ENCODE measurements around the gene GAS2.

Gene GAS2

GRCh38 chr11:22728600-22729389, 62.4 kb downstream of the GAS2 start:
- no peak for DNase-seq

DNA sequence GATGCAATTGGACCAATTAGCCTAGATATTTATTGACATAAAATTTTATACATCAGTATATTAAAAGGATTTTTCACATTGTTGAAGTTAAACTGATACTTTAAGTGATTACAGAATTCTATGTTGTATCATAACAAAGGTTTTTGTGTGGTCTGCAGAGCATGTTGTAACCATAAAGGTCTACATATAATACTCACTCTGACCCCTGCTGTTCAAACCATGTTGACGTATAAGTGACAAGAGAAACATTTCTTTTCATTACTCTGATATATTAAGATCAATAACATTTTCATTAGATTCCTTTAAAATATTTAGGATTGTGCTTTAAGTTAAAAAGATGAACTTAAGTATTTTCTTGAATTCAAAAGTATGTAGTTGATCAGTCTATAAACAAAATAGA, 63.9 kb downstream of the GAS2 start:
- no peak for DNase-seq

DNA sequence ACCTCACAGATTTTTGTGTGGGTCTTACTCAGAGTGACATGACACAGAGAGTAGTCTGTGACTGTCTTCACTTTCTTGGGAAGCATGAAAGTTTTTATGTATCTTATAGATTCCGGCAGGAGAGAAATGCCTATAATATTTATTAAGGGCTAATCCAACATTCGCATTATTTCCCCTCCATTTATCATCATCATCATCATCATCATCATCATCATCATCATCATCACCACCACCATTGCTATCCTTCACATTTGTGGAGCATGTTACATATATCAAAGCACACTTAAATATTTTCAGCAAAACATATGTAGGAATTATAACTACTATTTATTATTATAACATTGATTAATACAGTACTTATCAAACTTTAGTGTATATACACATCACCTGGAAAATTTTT, 66.2 kb downstream of the GAS2 start:
- no peak for DNase-seq

DNA sequence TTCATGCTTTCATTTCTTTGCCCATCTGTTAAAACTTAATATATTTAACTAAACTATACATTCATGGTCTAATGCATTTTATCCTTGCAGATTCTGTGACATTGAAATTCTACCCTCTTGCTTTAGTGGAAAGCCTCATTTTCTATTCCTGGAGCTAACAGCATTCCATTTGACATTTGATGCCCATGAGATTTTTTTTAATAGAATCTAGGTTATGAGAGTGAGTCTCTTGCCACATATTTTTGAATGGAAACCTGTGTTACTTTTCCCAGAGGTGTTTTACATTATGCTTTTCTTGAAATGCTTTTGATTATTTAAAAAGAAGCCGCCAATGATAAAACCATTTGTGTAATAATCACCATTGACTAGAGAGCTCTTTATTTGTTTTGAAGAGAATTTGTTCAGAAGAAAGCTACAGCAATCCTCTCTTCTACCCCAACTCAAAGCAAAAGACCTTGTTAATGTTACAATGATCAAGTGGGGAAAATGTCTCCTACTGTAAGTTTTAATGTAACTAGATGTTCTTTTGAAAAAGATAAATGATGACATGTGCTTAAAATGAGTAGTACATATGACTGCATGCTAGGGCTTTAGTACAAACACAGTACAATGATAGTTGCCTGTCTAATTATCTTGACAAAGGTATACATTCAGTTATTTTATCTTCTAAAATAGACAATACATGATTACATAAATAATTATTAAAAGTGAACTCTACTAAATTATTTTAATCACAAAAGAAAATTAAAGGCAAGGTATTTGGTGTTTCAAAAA, 67.3 kb downstream of the GAS2 start:
- DNase-seq: no peak

DNA sequence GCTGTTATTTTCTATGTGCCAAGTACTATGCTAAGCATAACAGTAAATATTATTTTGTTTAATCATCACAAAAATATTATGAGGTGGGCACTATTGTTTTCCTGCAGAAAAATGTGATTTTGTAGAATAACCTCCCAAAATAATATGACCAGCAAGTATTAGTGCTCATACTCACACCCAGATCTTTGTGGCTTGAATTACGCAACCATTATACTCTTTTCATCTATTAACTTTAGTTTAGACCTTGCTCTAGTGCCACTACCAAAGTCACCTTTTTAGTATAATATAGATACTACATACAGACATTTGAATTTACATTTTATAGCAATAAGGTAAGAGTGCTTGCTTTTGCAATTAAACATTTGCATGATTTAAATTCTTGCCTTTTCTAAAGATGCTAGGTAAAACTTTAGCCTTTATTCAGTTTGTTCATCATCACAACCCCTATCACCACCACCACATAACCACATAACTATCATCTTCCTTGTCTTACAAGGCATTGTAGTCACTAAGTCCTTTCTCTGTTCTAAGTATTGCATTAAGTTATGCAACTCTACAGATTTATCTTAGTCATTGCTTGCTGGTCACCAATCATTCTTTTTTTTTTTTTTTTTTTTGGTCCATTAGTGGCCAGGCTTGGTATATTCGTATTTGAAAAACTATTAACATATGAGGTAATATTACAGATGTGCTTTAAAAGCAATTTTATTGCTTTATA, 68.4 kb downstream of the GAS2 start:
- DNase-seq: no peak

- no peak for DNase-seq
These were observed 75.8 kb downstream of the GAS2 start for GRCh38 chr11:22742157-22742613.

DNA sequence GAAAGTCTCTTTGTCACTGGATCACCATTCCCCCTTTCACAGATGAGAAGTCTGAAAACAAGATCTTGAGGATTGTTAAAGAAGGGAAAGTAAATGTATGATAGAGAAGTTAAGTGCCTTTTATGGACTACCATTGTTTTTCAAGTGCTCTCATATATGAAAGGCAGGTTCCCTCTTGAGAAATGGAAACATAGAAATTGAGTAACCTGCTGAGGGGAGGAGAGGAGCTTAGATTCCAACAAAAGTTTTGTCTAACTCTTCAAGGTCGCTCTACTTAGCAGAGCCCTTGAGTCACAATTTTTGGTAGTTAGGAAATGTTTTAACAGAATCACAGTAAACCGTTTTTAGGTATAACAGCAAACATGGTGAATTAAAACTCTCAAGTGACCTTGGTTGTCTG, 83.1 kb downstream of the GAS2 start:
- DNase-seq: no peak

- no peak for DNase-seq
These were observed 86.5 kb downstream of the GAS2 start for GRCh38 chr11:22752908-22753310.

GRCh38 chr11:22753416-22753815, 87.0 kb downstream of the GAS2 start:
- DNase-seq: no peak

DNA sequence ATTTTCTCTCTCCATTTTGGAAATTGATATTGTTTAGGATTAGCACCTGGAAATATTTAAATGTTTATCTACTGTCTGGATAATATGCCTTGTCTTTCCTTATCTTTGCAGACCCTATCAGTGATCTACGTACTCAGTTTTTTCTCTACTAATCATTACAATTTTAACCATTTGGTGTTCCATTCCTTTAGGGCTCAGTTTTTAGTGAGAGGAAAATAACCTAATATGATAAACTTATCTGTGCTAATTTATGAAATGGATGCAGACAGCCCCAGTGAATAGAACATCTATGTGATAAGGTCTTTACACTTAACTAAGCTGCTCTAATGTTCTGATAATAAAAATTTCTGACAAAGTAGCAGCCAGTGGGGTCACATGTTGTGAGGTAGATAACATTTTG, 94.7 kb downstream of the GAS2 start:
- DNase-seq: no peak

DNA sequence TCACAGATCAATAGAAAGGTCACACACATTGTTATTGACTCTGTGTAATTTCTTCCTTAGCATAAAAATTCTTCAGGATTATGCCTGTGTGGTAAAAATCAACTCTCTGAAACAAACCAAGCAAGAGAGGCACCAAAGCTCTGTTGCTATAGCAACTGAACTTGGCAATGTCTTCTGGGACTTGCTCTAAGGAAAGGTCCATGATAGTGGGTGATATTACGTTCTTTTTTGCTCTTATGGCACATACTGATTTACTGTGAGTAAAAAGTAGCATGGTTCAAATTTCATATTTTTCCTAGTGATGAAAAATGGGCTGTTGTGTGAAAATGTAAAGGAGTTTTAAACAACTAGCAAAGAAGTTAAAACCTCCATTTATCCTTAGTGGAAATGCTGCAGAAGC, 96.8 kb downstream of the GAS2 start:
- DNase-seq: no peak

DNA sequence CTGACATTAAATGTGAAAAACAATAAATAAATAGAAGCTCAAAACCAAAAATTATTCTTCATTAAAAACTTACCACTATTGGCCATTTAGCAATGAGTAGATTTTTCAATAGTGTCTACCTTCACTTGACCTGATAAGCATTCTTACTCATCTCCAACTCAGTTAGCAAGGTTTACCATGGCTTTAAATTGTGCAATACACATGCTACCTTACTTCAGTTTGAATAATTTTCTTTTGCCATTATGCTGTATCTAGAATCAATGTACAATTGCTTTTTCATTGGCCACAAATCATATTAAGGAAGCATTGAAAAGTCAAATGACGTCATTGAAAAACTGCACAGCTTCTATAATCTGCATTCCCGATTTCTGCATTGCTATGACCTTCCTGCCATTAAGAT, 98.3 kb downstream of the GAS2 start:
- DNase-seq: no peak

DNA sequence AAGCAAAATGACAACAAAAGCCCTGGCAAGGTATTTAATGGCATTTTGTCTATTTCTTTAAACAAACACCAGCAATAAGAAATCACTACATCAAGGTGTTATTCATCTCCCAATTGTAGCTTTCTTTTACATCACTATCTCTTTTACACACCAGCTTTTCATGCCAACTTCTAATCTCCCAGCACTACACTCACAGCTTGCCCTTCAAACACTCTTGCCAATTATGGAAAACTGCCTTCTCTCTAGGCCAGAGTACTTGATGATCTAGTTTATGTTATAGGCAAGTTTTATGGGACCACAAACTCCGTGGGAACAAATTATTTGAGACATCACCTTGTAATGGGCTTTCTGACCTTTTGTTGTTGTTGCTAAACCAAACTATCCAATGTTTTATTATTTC, 101.9 kb downstream of the GAS2 start:
- no peak for DNase-seq

DNA sequence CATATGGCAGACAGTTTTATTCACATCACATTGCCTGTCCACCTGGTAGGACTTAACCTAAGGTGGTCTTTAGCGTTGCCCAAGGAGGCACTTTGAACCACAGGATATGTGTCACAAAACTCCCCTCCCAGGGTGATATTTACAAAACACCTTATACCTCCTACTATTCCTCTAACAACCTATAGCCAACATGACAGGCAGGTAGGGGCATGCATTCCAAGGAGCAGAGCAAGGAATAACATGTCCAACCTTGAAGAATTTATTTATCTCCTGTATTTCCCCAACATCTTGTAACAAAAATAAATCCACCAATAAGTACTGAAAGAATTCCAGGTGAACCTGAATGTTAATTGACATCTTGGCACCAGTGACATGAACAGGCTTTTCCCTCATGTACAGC, 102.7 kb downstream of the GAS2 start:
- no peak for DNase-seq

DNA sequence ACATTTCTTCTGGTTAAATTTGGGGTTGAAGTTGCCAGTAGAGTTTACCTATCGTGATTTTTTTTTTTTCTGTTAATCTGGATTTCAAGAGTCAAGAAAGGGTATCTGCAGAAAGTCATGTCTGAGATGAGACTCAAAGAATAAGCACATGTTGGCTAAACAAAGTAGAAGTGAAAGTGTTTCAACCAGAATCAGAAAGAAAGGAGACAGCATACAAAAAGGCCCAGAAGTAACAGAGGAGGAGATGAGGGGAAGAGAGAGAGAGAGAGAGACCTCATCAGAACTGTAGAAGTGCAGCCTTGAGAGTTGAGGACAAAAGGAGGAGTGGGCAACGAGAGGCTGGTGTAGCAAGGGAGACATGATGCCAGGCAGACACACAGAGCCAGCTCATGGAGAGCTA, 108.3 kb downstream of the GAS2 start:
- DNase-seq: no peak

- DNase-seq: no peak
These were observed 108.8 kb downstream of the GAS2 start for GRCh38 chr11:22775248-22775647.

DNA sequence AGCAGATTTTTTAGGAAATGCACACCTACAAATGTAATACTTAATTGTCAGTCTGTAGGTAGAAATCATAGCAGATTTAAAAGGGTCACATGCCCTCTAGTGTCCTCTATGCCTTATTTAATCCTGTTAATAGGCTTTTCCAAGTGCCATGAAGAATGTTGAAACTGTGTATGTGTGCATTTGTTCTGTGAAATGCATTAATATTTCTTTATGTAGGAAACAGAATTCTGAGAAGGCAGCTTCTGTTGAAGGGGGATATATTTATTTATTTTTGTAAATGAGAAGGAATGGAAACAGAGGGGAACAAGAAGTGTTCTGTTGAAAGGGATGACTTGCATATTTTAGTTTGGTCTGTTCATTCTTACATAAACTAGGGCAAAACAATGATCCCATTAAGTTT, 112.2 kb downstream of the GAS2 start:
- DNase-seq: no peak

- no peak for DNase-seq
These were observed 113.4 kb downstream of the GAS2 start for GRCh38 chr11:22779850-22780249.

- no peak for DNase-seq
These were observed 114.7 kb downstream of the GAS2 start for GRCh38 chr11:22780952-22781593.

DNA sequence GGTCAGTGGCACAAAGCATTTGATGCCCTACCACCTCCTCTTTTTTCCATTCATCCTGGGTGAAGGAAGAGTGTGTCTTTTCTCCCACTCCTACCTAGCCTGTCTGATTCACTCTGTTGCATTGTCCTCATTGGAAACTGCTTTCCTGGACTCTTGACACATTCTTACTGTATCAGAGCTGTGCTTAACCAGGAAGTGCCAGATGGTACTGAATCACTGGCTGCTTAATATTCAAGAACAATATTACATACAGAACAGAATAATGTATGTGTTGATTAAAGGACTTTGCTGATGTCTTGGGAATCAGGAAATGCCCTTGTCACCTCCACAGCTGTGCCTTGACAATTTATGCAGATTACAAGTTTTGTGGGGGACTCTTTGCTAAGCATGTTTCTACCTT, 118.8 kb downstream of the GAS2 start:
- no peak for DNase-seq

DNA sequence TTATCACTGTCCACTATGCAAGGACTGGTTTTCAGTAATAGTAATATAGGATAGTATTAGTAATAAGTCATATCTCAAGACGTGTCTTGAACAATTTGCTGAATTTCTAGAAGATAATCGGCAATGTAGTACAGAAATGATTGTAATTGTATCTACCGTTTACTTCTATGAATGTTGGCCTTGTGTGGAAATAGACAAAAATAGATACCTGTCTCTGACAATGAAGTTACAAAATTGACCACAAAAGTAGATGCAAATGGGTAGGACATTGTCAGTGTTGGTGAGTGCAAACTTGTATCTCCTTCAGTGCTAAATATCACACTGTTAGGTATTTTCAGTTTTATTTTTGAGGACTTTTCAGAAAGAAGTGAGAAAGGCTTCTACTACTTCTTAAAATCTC, 120.1 kb downstream of the GAS2 start:
- DNase-seq: no peak

- no peak for DNase-seq
These were observed 120.6 kb downstream of the GAS2 start for GRCh38 chr11:22787055-22787454.

DNA sequence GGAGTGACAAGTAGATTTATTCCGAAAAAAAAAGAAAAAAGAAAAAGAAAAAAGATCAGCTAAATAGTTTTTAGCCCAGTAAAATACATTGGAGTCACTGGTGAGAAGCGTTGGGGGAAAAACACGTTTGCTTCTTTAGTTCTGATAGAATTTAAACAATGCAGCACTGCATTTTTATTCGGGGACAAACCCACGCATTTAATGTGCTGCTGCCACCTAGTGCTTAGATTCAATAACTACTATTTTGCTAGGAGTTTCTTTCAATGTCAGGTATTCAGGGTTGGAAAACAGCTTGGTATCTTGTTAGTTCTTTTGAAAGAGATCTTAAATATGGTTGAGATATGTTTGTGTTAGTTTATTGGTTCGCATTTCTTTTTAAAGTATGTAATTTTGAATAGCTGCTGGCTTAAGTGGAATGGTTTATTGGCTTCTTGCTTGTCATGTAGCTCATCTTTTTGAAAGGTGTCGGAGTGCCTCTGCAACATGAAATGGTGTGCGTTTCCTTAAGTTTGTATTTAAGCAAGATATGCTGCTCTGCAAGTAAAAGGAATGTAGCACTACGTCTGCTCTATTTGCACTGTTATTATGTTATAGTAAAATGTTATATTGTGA, 121.2 kb downstream of the GAS2 start:
- no peak for DNase-seq

Measured in activated gamma-delta T cell (primary cell).